Peyer's patch (tissue), 4 donors: ENCODE measurements around the gene G6PC2.

ENCODE experiments used
- POLR2A ChIP-seq, 2 donors: fragments of 450-650 bp; IDR thresholded peaks; one replicate each; pipeline ENCODE4 v1.5.1; 2017; ENCODE audit warnings: antibody characterized with exemption in 2 of 2, mild to moderate bottlenecking in 2 of 2, moderate library complexity in 2 of 2
- TF ChIP-seq, protein P1 (sequence below), 6 experiments: fragments of 450-650 bp in 4 of 6; fragments of 200-600 bp in 2 of 6; sonication (generic) in 1 of 6; IDR thresholded peaks; one replicate each; pipeline ENCODE4 v1.5.1; 2017 to 2019; ENCODE audit warnings: antibody characterized with exemption in 6 of 6, mild to moderate bottlenecking in 3 of 6, moderate library complexity in 1 of 6

DNA sequence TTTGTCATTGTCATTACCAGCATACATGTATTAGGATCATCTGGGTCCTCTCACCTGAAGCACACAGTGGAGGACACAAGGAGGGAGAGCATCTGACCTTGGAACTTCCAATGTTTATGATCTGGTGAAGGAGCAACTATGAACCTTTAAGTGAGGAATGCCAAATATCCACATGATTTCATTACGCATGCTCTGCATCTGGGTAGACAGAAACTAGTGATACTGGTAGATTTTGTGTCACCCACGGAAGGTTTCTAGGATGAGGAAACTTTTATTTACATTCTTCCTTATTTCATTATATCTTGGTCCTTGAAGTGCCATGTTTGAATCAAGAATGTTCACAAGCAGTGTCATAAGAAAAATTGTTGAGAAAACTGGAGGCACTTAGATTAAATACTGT, 42.9 kb upstream of the G6PC2 start:
- TF ChIP-seq, protein P1, sequence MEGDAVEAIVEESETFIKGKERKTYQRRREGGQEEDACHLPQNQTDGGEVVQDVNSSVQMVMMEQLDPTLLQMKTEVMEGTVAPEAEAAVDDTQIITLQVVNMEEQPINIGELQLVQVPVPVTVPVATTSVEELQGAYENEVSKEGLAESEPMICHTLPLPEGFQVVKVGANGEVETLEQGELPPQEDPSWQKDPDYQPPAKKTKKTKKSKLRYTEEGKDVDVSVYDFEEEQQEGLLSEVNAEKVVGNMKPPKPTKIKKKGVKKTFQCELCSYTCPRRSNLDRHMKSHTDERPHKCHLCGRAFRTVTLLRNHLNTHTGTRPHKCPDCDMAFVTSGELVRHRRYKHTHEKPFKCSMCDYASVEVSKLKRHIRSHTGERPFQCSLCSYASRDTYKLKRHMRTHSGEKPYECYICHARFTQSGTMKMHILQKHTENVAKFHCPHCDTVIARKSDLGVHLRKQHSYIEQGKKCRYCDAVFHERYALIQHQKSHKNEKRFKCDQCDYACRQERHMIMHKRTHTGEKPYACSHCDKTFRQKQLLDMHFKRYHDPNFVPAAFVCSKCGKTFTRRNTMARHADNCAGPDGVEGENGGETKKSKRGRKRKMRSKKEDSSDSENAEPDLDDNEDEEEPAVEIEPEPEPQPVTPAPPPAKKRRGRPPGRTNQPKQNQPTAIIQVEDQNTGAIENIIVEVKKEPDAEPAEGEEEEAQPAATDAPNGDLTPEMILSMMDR (IDR thresholded peaks at IDR 0.05), result no peak
- no peak for TF ChIP-seq POLR2A (IDR thresholded peaks at IDR 0.05)
